Transverse colon (tissue), 4 donors: ENCODE data around the gene PAX5. TPM values are rescaled to one million over a fixed set of nuclear protein-coding genes. Genes with fewer than 3 reads are reported as not detected.

Experiments used
- DNase-seq: peaks from one replicate; pipeline ENCODE4 v3.0.0-alpha.2; 2019
- H3K27ac ChIP-seq, 4 donors: fragments of 200-600 bp; sonication (generic); 2 replicates each; pipeline ENCODE4 v1.5.1; 2016 to 2018; ENCODE audit warnings: inconsistent platforms in 4 of 4
- H3K27me3 ChIP-seq: fragments of 200-600 bp; sonication (generic); 2 replicates; pipeline ENCODE4 v1.5.1; 2017; ENCODE audit warnings: inconsistent platforms
- H3K36me3 ChIP-seq, 4 donors: fragments of 200-600 bp; sonication (generic); 2 replicates each; pipeline ENCODE4 v1.5.1; 2017 to 2019; ENCODE audit warnings: inconsistent platforms in 4 of 4
- H3K4me1 ChIP-seq, 4 donors: fragments of 200-600 bp; sonication (generic); 2 replicates each; pipeline ENCODE4 v1.5.1; 2017 to 2020; ENCODE audit warnings: inconsistent platforms in 4 of 4
- H3K4me3 ChIP-seq, 4 donors: fragments of 200-600 bp; sonication (generic); 1 replicate in 1 of 4; 2 replicates in 3 of 4; pipeline versions ENCODE4 v1.5.1 to v1.6.1; 2017 to 2019; ENCODE audit warnings: inconsistent platforms in 4 of 4
- H3K9me3 ChIP-seq, 2 donors: fragments of 200-600 bp; sonication (generic); 2 replicates each; pipeline ENCODE4 v1.5.1; 2017 to 2019; ENCODE audit warnings: inconsistent platforms in 2 of 2
- EP300 ChIP-seq: sonication (generic); formaldehyde crosslinking; IDR thresholded peaks from one replicate; pipeline ENCODE4 v1.6.1; 2017; ENCODE audit warnings: antibody characterized with exemption, low read depth
- POLR2A ChIP-seq: fragments of 450-650 bp; IDR thresholded peaks from one replicate; pipeline ENCODE4 v1.6.1; 2016; ENCODE audit warnings: antibody characterized with exemption, mild to moderate bottlenecking, moderate library complexity
- POLR2AphosphoS5 ChIP-seq, 3 donors: sonication (generic); formaldehyde crosslinking; IDR thresholded peaks; one replicate each; pipeline ENCODE4 v1.6.1; 2016; ENCODE audit warnings: antibody characterized with exemption in 3 of 3
- WGBS, 2 donors: methylation state at CpG; one replicate each; pipeline ENCODE4 v1.1.5; 2018; ENCODE audit warnings: low coverage in 1 of 2; 5-methylcytosine and 5-hydroxymethylcytosine counted together
- in situ Hi-C, 4 donors: fragments of 200-750 bp; cut with MboI; loops; one replicate each; pipeline versions ENCODE4 v1.15.0 to v1.15.1; 2017; ENCODE audit warnings: low sequenced_read_pairs in 3 of 4, low pct_ligation_motif_present in 1 of 4, low pct_unique_long_range_greater_than_20kb in 1 of 4
- intact Hi-C: fragments of 100-400 bp; cut with DNase I; formaldehyde crosslinking; loops from one replicate; pipeline ENCODE4 v1.15.1; 2023; ENCODE audit warnings: low total_unique reads
- total RNA-seq, 4 donors: library from RNA; depleted of rRNA; stranded (reverse); fragments of >200 nt; gene quantifications; one replicate each; pipeline ENCODE4 v1.1.0, GENCODE V29; 2016
- TF ChIP-seq, protein P1 (sequence below), 5 experiments: fragments of 200-600 bp in 3 of 5; fragments of 450-650 bp in 2 of 5; sonication (generic) in 3 of 5; IDR thresholded peaks; 1 replicate in 2 of 5; 2 replicates in 3 of 5; pipeline ENCODE4 v1.5.1; 2016 to 2017; ENCODE audit warnings: antibody characterized with exemption in 5 of 5, inconsistent platforms in 3 of 5, mild to moderate bottlenecking in 2 of 5, moderate library complexity in 1 of 5

PAX5 gene
- total RNA-seq, 4 donors from 2014 or later: 2.4 to 3.7 TPM; not detected in 2

DNA sequence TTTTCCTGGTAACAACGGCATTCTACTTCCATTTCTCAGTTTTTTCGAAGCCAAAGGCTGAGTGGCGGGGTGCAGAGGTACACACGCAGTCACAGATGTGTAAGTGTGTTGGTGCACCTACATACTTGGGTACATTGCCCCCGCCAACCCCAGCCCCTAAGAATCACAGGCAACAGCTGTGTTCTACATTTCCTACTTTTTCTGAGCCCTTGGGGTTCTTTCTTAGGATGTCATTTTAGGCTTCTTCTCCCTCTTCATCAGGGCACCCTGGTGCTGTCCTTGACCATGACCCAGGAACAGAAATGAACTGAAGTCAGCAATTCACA lies 104.8 kb downstream of the PAX5 start:
- Histone ChIP-seq H3K4me1 (no peaks in the 10 kb centered on the region), H3K9me3 (no peaks in the 10 kb centered on the region), H3K27me3 (no peaks in the 10 kb centered on the region), H3K36me3 (no peaks in the 10 kb centered on the region), H3K27ac (no peak overlapping the region), H3K4me3 (no peak overlapping the region)
- TF ChIP-seq, protein P1, sequence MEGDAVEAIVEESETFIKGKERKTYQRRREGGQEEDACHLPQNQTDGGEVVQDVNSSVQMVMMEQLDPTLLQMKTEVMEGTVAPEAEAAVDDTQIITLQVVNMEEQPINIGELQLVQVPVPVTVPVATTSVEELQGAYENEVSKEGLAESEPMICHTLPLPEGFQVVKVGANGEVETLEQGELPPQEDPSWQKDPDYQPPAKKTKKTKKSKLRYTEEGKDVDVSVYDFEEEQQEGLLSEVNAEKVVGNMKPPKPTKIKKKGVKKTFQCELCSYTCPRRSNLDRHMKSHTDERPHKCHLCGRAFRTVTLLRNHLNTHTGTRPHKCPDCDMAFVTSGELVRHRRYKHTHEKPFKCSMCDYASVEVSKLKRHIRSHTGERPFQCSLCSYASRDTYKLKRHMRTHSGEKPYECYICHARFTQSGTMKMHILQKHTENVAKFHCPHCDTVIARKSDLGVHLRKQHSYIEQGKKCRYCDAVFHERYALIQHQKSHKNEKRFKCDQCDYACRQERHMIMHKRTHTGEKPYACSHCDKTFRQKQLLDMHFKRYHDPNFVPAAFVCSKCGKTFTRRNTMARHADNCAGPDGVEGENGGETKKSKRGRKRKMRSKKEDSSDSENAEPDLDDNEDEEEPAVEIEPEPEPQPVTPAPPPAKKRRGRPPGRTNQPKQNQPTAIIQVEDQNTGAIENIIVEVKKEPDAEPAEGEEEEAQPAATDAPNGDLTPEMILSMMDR (IDR thresholded peaks at IDR 0.05): no peak
- TF ChIP-seq POLR2A (no peak), EP300 (no peak), POLR2AphosphoS5 (IDR thresholded peaks at IDR 0.05) (no peak)
- intact Hi-C loops: no loop called here
- DNase-seq: no peak
- 74 to 76% methylated on average over 5 of the region's 5 CpGs for WGBS, 2 donors
- in situ Hi-C loops: no loop called here

DNA sequence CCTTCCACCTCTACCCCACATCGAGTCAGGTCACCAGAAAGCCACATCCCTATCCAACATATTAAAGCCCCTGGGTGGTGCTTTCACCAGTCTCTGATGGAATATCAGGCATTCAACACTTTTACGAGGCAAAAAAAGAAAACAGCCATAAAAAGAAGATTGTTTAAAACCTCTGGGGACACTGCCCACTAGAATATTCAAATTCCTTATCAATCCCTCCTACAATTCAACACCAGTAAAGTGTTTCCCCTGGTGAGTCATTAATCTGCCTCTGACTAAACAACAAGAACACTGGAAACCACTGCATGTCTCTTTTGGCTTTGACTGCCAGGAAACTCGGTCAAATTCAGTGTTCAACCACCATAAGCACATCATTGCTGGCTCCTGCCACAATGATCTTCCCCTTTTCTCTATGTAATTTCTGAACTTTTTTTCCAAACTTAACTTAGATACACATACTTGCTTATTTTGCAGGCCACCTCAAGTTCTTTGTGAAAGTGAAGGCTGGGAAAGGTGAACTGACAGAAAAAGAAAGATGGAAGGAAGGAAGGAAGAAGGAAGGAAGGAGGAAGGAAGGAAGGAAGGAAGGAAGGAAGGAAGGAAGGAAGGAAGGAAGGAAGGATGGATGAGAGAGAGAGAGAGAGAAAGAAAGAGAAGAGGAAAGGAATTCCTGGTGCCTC lies 105.3 kb downstream of the PAX5 start:
- in situ Hi-C loops (no loop called here), intact Hi-C loops (no loop called here)
- Histone ChIP-seq H3K4me3 (no peak overlapping the region), H3K27me3 (no peaks in the 10 kb centered on the region), H3K9me3 (no peaks in the 10 kb centered on the region), H3K36me3 (no peaks in the 10 kb centered on the region), H3K27ac (no peak overlapping the region), H3K4me1 (no peaks in the 10 kb centered on the region)
- TF ChIP-seq POLR2A: no peak
- no peak for TF ChIP-seq POLR2AphosphoS5 (IDR thresholded peaks at IDR 0.05)
- TF ChIP-seq, protein P1 (IDR thresholded peaks at IDR 0.05): no peak
- WGBS, 2 donors: 5 to 11% methylated on average over 3 of the region's 3 CpGs
- no peak for DNase-seq

DNA sequence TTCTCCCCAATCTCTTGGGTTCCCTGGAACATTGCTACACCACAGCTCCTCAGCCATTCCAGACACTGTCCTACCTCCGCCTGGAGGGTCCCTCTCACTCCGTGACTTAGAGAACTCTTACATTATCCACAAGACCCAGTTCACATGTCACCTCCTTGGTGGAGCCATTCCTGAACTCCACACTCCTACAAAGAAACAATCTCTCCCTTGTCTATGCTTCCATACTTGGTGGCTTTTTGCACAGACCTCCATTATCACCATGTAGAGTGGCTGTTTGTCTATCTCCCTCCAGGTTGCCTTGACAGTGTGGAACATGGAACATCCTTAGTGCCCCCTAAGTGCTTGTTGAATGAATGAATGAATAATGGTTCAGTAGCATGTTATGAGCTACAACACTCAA lies 105.9 kb downstream of the PAX5 start:
- WGBS, 2 donors: 100% methylated on average over 1 to 2 of the region's 2 CpGs
- in situ Hi-C loops: no loop called here

DNA sequence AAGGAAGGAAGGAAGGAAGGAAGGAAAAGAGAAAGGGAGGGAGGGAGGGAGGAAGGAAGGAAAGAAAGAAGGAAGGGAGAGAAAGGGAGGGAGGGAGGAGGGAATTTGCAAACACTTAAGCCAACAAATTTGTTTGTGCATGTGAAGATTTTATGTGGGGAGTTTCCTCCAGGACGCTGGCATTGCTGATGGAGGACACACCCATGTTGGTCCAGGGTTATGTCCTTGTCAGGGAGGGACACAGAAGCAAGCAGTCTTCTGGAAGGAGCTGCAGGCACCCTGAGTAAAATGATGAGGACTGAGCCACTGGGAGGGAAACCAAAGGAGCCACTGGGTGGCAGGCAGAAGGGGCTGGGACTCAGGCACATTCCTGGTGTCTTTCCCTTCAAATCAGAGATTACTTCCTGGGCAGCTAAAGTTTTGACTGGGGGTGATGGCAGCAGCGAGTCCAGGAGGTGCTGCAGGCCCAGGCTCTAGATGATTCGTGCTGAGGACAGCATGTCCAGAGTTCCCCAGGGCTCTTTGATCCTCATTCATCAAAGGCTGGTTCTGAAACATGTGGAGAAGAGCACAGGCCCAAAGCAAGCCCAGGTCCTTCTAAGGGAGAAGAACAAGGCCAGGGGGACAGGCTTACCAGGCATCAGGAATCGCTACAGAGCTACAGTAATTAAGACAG lies 109.2 kb downstream of the PAX5 start:
- 34 to 54% methylated on average over 3 to 4 of the region's 4 CpGs for WGBS, 2 donors
- TF ChIP-seq EP300: no peak
- DNase-seq: no peak
- no peaks in the 10 kb centered on the region for H3K9me3 ChIP-seq
- H3K27ac ChIP-seq: no peak overlapping the region
- in situ Hi-C loops: no loop called here
- H3K4me1 ChIP-seq: no peaks in the 10 kb centered on the region
- H3K4me3 ChIP-seq: no peak overlapping the region
- H3K27me3 ChIP-seq: no peaks in the 10 kb centered on the region
- H3K36me3 ChIP-seq: no peaks in the 10 kb centered on the region
- intact Hi-C loops: no loop called here

More for the DNA sequence above, 105.9 kb downstream of the PAX5 start:
- H3K27ac ChIP-seq: no peak overlapping the region
- no peaks in the 10 kb centered on the region for H3K4me1 ChIP-seq
- no peaks in the 10 kb centered on the region for H3K27me3 ChIP-seq
- H3K4me3 ChIP-seq: no peak overlapping the region
- H3K36me3 ChIP-seq: no peaks in the 10 kb centered on the region
- intact Hi-C loops: no loop called here
- no peak for DNase-seq
- no peaks in the 10 kb centered on the region for H3K9me3 ChIP-seq
- TF ChIP-seq EP300: no peak
- TF ChIP-seq POLR2AphosphoS5 (IDR thresholded peaks at IDR 0.05): no peak
- TF ChIP-seq, protein P1 (IDR thresholded peaks at IDR 0.05): no peak
